Measurements from ENCODE around the gene HRH2.

HRH2 gene

GRCh38 chr5:175679411-175679810 is 21.5 kb downstream of the HRH2 start:
- DNase-seq, result no peak

- DNase-seq, result no peak
These were observed 22.1 kb downstream of the HRH2 start for GRCh38 chr5:175680020-175680419.

GRCh38 chr5:175680463-175680862 is 22.6 kb downstream of the HRH2 start:
- DNase-seq, result no peak

- no peak for DNase-seq
These were observed 23.4 kb downstream of the HRH2 start for GRCh38 chr5:175681045-175681967.

GRCh38 chr5:175681968-175682340 is 24.1 kb downstream of the HRH2 start:
- DNase-seq, result no peak

GRCh38 chr5:175682664-175683063 is 24.8 kb downstream of the HRH2 start:
- no peak for DNase-seq

GRCh38 chr5:175683231-175683630 is 25.4 kb downstream of the HRH2 start:
- no peak for DNase-seq

- no peak for DNase-seq
These were observed 26.1 kb downstream of the HRH2 start for GRCh38 chr5:175683921-175684320.

- no peak for DNase-seq
These were observed 27.1 kb downstream of the HRH2 start for GRCh38 chr5:175684931-175685330.

- DNase-seq, result no peak
These were observed 28.0 kb downstream of the HRH2 start for GRCh38 chr5:175685701-175686350.

GRCh38 chr5:175686396-175686795 is 28.5 kb downstream of the HRH2 start:
- no peak for DNase-seq

GRCh38 chr5:175686826-175687225 is 29.0 kb downstream of the HRH2 start:
- no peak for DNase-seq

GRCh38 chr5:175687231-175687701 is 29.4 kb downstream of the HRH2 start:
- no peak for DNase-seq

- no peak for DNase-seq
These were observed 30.7 kb downstream of the HRH2 start for GRCh38 chr5:175688352-175689146.

GRCh38 chr5:175689147-175689991 is 31.5 kb downstream of the HRH2 start:
- peak; percentile 28 for DNase-seq

- DNase-seq, result no peak
These were observed 32.2 kb downstream of the HRH2 start for GRCh38 chr5:175690025-175690424.

GRCh38 chr5:175690586-175690985 is 32.7 kb downstream of the HRH2 start:
- DNase-seq, result no peak

GRCh38 chr5:175691761-175692160 is 33.9 kb downstream of the HRH2 start:
- no peak for DNase-seq

GRCh38 chr5:175692235-175692995 is 34.5 kb downstream of the HRH2 start:
- DNase-seq, result no peak

- DNase-seq, result no peak
These were observed 35.3 kb downstream of the HRH2 start for GRCh38 chr5:175692996-175693710.

- no peak for DNase-seq
These were observed 35.9 kb downstream of the HRH2 start for GRCh38 chr5:175693741-175694140.
